Hepatocyte (in vitro differentiated cells): Measurements from ENCODE around the gene NUMB. TPM values are rescaled to one million over a fixed set of nuclear protein-coding genes. Genes with fewer than 3 reads are reported as not detected.

Experiments
- DNase-seq: peaks from one replicate; pipeline ENCODE4 v3.0.0-alpha.2; 2016; ENCODE audit warnings: low spot score
- H2AFZ ChIP-seq: fragments of 200-600 bp; sonication (generic); 2 replicates; pipeline ENCODE4 v1.6.0; 2016; ENCODE audit warnings: antibody characterized with exemption, mild to moderate bottlenecking
- H3K27ac ChIP-seq: fragments of 200-600 bp; sonication (generic); 2 replicates; pipeline ENCODE4 v1.5.1; 2016; ENCODE audit warnings: mild to moderate bottlenecking
- H3K27me3 ChIP-seq: fragments of 200-600 bp; sonication (generic); 2 replicates; pipeline ENCODE4 v1.6.1; 2016
- H3K36me3 ChIP-seq: fragments of 200-600 bp; sonication (generic); replicated peaks from 2 replicates; pipeline ENCODE4 v1.5.1; 2016; ENCODE audit warnings: low read depth; ENCODE audit not compliant: insufficient read depth
- H3K4me1 ChIP-seq: fragments of 200-600 bp; sonication (generic); 2 replicates; pipeline ENCODE4 v1.5.1; 2016; ENCODE audit warnings: mild to moderate bottlenecking, moderate library complexity; ENCODE audit not compliant: insufficient read depth
- H3K4me2 ChIP-seq: fragments of 200-600 bp; sonication (generic); 2 replicates; pipeline ENCODE4 v1.6.0; 2016
- H3K4me3 ChIP-seq: fragments of 200-600 bp; sonication (generic); 2 replicates; pipeline ENCODE4 v1.5.1; 2016; ENCODE audit warnings: mild to moderate bottlenecking
- H3K79me2 ChIP-seq: fragments of 200-600 bp; sonication (generic); 2 replicates; pipeline ENCODE4 v1.6.0; 2017; ENCODE audit warnings: mild to moderate bottlenecking
- H3K9me2 ChIP-seq: fragments of 200-600 bp; sonication (generic); replicated peaks from 2 replicates; pipeline ENCODE4 v1.6.0; 2017; ENCODE audit warnings: mild to moderate bottlenecking; ENCODE audit not compliant: insufficient read depth
- H3K9me3 ChIP-seq: fragments of 200-600 bp; sonication (generic); 2 replicates; pipeline ENCODE4 v1.5.1; 2016; ENCODE audit warnings: low read depth, mild to moderate bottlenecking
- H4K20me1 ChIP-seq: fragments of 200-600 bp; sonication (generic); 2 replicates; pipeline ENCODE4 v1.6.0; 2016; ENCODE audit warnings: mild to moderate bottlenecking; ENCODE audit not compliant: insufficient read depth, poor library complexity, severe bottlenecking
- CTCF ChIP-seq: fragments of 200-600 bp; sonication (generic); IDR thresholded peaks from 2 replicates; pipeline ENCODE4 v1.5.1; 2016; ENCODE audit warnings: antibody characterized with exemption, mild to moderate bottlenecking; ENCODE audit not compliant: poor library complexity
- EZH2 ChIP-seq: fragments of 200-600 bp; sonication (generic); IDR thresholded peaks from 2 replicates; pipeline ENCODE4 v1.6.1; 2016; ENCODE audit warnings: antibody characterized with exemption, mild to moderate bottlenecking, borderline replicate concordance
- EZH2phosphoT487 ChIP-seq: fragments of 200-600 bp; sonication (generic); IDR thresholded peaks from one replicate; pipeline ENCODE4 v1.6.1; 2018; ENCODE audit warnings: antibody characterized with exemption, mild to moderate bottlenecking, low read depth, moderate library complexity; ENCODE audit not compliant: unreplicated experiment, severe bottlenecking
- WGBS: methylation state at CpG from one replicate; pipeline ENCODE4 v1.1.6; 2016; ENCODE audit warnings: low lambda C conversion rate; ENCODE audit errors: missing lambda C conversion rate; 5-methylcytosine and 5-hydroxymethylcytosine counted together
- polyA plus RNA-seq: library from polyadenylated mRNA; unstranded; fragments of >200 nt; fragmentation: Nextera tagmentation; extraction: Ambion mirVana; gene quantifications from 2 replicates; pipeline ENCODE4 v1.2.1, GENCODE V29; 2016
- total RNA-seq: library from RNA; depleted of rRNA; stranded (reverse); fragments of >200 nt; gene quantifications from 2 replicates; pipeline ENCODE4 v1.2.3, GENCODE V29; 2014

Gene NUMB
- total and polyA plus RNA-seq, 2 experiments from 2014 or later: 35.3 to 45.8 TPM

- Histone ChIP-seq H3K9me3 (no peaks in the 10 kb centered on the region), H3K4me3 (no peak overlapping the region), H3K4me1 (no peaks in the 10 kb centered on the region), H3K27ac (no peak overlapping the region), H2AFZ (no peak overlapping the region), H3K27me3 (no peaks in the 10 kb centered on the region), H3K9me2 (no peaks in the 10 kb centered on the region), H3K79me2 (no peaks in the 10 kb centered on the region), H3K4me2 (no peak overlapping the region), H4K20me1 (no peaks in the 10 kb centered on the region), H3K36me3 (no peaks in the 10 kb centered on the region)
- 97% methylated on average over 12 of the region's 12 CpGs for WGBS
- TF ChIP-seq EZH2phosphoT487 (no peak), CTCF (no peak), EZH2 (no peak)
- no peak for DNase-seq
Observed at GRCh38 chr14:73293782-73294781, 164.3 kb downstream of the NUMB start.

- H3K4me1 ChIP-seq: peaks cover 9% of the 10 kb centered on the region
- no peak overlapping the region for H3K4me3 ChIP-seq
- no peak for DNase-seq
- no peak overlapping the region for H2AFZ ChIP-seq
- H3K27ac ChIP-seq: no peak overlapping the region
- TF ChIP-seq CTCF (no peak), EZH2 (no peak), EZH2phosphoT487 (no peak)
- no peaks in the 10 kb centered on the region for H3K36me3 ChIP-seq
- no peaks in the 10 kb centered on the region for H3K27me3 ChIP-seq
- WGBS: 75% methylated on average over 4 of the region's 4 CpGs
- H3K9me2 ChIP-seq: no peaks in the 10 kb centered on the region
- H4K20me1 ChIP-seq: no peaks in the 10 kb centered on the region
- no peak overlapping the region for H3K4me2 ChIP-seq
- no peaks in the 10 kb centered on the region for H3K79me2 ChIP-seq
- H3K9me3 ChIP-seq: no peaks in the 10 kb centered on the region
Observed at GRCh38 chr14:73290279-73290678, 168.1 kb downstream of the NUMB start.

- no peaks in the 10 kb centered on the region for H3K36me3 ChIP-seq
- H2AFZ ChIP-seq: no peak overlapping the region
- H3K27ac ChIP-seq: no peak overlapping the region
- no peaks in the 10 kb centered on the region for H3K9me3 ChIP-seq
- no peaks in the 10 kb centered on the region for H3K27me3 ChIP-seq
- H4K20me1 ChIP-seq: no peaks in the 10 kb centered on the region
- WGBS: 67% methylated on average over 3 of the region's 3 CpGs
- H3K79me2 ChIP-seq: no peaks in the 10 kb centered on the region
- H3K4me1 ChIP-seq: peaks cover 9% of the 10 kb centered on the region
- no peak overlapping the region for H3K4me3 ChIP-seq
- no peak for TF ChIP-seq EZH2phosphoT487
- TF ChIP-seq CTCF: no peak
- TF ChIP-seq EZH2: no peak
- no peaks in the 10 kb centered on the region for H3K9me2 ChIP-seq
- DNase-seq: no peak
- H3K4me2 ChIP-seq: no peak overlapping the region
Observed at GRCh38 chr14:73289729-73290128, 168.6 kb downstream of the NUMB start.
